Measurements from ENCODE around the gene GALNT13.

DNA sequence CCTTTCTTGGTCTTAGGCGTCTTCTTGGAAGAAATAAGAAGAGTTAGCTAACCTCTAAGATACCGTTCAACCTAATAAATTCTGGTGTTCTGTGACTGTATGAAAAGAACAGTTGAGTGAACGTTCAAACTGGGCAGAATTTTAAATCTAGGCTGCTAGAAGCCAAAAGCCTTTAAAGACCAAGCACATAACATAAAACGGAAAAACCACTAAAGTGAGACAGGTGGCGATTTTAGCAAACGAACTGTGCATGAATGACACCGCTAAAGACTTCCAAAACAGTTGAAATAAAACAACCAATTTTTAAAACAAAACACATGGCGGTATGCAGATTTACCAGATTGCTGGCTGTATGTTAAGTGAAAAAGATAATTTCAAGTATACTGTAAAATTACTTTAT is 73.1 kb downstream of the GALNT13 start:
- TF ChIP-seq, protein P1, sequence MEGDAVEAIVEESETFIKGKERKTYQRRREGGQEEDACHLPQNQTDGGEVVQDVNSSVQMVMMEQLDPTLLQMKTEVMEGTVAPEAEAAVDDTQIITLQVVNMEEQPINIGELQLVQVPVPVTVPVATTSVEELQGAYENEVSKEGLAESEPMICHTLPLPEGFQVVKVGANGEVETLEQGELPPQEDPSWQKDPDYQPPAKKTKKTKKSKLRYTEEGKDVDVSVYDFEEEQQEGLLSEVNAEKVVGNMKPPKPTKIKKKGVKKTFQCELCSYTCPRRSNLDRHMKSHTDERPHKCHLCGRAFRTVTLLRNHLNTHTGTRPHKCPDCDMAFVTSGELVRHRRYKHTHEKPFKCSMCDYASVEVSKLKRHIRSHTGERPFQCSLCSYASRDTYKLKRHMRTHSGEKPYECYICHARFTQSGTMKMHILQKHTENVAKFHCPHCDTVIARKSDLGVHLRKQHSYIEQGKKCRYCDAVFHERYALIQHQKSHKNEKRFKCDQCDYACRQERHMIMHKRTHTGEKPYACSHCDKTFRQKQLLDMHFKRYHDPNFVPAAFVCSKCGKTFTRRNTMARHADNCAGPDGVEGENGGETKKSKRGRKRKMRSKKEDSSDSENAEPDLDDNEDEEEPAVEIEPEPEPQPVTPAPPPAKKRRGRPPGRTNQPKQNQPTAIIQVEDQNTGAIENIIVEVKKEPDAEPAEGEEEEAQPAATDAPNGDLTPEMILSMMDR (IDR thresholded peaks at IDR 0.05) = no peak
- no peak for TF ChIP-seq EZH2 (IDR thresholded peaks at IDR 0.05; ENCODE audit: borderline replicate concordance, insufficient read depth, low read depth, low read length, poor library complexity, severe bottlenecking)
